T-helper 22 cell (primary cell): Measurements from ENCODE around the gene CAMSAP1.

Experiments used
- DNase-seq: peaks from one replicate; pipeline ENCODE4 v3.0.0-alpha.2; 2020; ENCODE audit warnings: low read depth

Gene CAMSAP1

DNA sequence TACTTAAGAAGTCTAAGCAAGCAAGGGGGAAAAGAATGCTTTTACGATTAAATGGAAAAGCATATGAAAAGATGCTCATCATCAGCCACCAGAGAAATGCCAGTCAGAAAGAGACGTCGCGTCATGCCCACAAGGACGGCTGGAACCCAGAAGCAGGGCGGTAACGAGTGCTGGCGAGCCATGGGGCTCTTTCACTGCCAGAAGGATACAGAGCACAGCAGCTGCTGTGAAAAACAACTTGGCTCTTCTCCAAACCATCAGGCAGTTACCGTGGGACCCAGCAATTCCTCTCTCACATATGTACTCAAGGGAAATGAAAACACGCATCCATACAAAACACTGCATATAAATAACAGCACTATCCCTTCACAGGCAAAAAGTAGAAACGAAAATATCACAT lies 95.5 kb downstream of the CAMSAP1 start:
- DNase-seq, result no peak

DNA sequence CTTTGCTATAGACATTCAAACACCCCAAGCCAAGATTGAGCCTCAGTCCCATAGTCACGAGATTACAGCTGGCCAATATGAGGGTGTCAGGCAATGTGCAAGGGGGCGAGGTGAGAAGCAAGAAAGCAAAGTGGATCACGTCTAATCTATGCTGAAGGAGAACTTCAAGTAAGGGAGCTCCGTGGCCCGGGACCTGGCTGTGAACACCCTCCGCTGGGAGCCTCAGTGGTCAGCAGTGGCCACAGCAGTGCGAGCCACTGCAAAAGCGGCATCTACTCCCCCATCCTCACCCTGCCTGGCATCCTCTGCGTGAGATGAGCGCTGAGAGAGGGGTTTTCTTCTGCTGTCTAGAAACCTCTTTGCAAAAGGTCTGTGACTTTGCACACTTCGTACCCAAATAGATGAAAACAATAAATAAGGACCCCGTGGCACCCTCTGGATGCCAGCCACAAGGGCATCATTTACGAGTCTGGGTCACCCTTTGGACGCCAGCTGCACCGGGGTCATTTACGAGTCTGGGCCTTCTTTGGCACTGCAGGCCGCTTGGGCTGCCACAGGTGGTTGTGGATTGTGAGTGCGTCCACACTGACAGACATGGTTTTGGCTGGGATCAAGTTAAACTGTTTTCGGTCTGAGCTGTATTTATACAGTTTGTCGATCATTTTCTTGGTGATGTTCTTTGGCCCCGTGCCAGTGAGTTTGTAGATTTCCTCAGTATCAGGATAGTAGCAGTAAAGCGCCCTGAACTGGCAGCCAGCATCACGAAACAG lies 96.4 kb downstream of the CAMSAP1 start:
- no peak for DNase-seq

DNA sequence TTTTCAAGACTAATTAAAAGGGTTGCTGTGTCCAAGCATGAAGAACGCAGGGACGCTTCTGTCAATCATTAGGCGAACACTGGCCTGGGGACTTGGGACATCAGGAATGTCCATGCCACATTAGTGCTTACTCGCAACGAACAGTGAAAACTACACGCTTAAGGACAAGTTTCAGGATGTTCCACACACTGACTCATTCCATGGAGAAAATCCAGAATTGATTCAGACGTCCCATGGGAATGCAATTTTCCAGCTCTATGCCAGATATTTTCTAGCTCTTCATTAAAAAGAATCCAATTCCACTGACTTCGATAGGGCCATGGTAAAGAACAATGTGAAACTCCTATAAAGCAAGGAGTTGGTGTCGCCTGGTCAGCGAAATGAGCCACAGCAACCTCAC lies 98.2 kb downstream of the CAMSAP1 start:
- no peak for DNase-seq

DNA sequence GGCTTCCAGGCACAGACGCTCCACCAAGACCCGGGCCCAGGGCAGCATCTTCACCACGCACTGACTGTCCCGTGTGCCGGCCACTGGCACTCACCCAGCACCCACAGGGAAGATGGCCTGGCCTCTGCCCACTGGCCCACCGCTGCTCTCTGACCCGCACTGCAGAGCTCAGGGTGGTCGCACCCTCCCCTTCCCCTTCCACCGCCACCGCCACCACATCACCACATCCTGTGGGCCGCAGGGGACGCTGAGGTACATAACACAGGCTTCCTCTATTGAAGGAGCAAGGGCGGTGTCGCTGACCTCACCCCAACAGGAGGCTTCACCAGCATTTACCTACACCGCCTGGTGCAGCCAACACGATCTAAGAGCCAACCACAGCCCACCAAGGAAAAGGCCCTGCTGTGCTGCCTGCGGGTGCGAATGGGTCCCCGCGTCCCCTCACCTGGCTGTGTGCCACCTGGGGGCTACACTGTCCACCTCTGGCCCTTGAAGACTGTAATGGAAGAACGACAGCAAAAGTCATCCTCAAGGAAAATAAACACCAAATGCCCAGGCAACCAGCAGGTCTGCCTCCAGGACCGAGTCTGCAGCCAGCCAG lies 101.8 kb downstream of the CAMSAP1 start:
- DNase-seq, result no peak

DNA sequence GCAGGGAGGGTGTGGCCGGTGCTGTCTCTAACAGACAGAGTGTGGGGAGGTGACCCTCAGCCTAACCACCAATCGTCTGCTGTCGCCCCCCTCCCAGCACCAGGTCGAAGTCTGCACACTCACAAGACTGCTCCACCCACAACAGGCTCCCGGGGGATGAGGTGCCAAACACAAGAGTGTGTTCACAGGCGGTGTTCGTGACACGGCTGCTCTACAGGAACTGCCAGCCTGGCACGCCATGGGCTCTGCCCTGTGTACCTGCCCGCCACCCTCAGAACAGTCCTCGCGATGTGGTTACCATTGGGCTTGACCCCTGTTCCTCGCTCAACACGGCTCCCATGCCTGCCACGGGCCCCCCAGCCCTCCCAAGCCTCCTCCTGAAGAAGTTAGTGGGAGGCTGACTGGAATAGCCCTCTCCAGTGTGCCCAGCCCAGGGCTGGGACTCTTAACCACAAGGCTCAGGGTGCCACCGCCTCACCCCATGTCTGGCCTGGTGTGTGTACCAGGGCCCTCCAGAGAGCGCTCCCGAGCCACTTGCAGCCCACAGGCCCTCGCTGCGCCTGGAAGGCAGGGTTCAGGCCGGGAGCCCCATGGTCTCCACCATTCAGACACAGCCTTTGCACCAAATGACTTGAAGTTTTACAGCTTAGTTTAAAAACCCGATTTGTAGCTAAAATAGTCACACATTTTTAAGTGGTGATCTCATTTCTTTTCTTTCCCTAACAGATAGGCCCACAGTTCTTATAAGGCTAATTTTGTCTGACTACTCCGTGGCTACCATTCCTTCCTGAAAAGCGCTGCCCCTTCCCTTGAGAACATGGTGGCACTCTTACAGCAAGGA lies 102.5 kb downstream of the CAMSAP1 start:
- no peak for DNase-seq

DNA sequence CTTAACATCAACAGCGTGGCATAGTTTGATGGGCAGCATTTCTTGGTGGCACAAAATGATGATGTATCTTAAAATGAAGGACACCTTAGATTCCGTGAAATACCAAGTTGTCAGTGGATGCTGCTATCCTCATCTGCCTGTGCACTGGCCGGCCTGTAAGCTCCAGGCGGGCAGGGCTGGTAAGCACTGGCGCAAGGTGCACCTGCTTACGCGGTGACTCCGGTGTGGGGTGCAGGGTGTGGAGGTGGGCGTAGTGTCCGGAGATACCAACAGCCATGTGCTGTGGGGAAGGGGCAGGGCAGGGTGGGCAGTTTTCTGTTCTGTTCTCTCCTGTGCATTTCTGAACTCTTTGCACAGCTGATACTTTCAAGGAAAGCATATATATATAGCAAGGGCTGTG lies 103.9 kb downstream of the CAMSAP1 start:
- DNase-seq, result no peak

DNA sequence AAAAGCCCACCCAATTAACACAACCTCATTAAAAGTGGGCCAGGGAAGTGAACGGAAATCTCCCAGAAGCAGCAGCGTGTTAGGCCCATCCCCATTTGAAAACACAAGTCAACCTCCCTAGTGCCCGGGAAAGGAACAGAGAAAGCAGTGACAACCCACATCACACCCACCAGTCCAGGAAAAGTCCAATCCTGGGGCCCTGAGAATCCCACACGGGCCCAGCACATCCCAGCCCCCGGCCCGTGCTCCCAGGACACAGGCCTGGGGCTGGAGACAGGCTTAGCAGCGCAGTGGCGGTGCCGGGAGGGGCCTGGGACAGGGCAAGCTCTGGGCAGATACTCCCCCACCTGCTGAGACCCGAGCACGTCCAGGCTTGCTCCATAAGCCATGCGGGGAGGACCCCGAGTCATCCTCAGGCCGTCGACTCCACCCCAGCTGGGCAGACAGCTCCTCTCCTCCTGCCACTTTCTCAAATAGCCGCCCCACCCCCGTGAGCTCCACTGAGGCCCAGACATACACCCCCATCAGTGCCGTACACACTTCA lies 104.4 kb downstream of the CAMSAP1 start:
- no peak for DNase-seq

DNA sequence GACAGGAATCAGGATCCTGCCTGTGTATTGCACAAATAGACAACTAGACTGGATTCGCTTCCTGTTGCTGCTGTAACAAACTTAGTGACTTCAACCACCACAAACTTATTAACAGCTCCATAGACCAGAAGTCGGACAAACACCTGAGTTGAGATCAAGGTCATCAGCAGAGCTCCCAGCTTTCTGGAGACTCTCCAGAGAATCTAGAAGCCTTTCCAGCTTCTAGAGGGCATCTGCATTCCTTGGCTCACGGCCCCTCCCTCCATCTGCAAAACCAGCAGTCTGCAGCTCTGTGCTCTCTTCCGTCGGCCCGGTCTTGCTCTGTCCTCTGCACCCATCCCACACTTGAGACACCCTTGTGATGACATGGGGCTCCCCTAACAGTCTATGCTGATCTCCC lies 106.3 kb downstream of the CAMSAP1 start:
- DNase-seq, result no peak

DNA sequence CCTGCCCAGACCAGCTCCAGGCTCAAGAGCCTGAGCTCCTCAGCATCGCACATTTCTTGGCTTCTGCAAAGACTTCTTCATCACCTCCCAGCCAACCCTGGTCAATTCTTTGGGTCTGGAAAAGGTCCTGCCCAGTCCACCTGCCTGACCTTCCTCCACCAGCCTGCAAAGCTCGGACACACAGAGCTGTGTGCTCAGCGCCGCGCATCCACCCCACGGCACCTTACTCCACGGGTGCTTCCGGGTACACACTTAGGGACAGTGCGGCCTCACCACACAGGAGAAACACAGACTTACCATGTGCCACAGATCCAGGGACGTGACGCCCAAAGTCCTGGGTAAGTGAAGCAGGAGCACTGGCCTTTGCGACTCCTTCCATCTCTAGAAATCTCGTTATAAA lies 108.1 kb downstream of the CAMSAP1 start:
- no peak for DNase-seq

DNA sequence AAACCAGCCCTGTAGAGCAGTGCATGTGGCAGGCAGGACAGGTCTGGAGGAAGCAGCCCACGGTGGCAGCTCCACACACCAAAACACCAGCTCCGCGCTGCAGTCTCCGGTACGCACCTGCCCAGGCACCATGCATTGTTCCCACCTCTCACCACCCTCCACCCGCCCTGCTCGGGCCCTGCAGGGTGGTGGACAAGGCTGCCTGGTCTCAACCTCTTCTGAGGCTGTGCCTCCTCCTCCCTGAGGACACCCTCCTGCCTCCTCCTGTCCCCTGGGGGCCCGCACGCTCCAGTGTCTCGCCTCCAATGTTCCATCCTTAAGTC lies 109.1 kb downstream of the CAMSAP1 start:
- no peak for DNase-seq

DNA sequence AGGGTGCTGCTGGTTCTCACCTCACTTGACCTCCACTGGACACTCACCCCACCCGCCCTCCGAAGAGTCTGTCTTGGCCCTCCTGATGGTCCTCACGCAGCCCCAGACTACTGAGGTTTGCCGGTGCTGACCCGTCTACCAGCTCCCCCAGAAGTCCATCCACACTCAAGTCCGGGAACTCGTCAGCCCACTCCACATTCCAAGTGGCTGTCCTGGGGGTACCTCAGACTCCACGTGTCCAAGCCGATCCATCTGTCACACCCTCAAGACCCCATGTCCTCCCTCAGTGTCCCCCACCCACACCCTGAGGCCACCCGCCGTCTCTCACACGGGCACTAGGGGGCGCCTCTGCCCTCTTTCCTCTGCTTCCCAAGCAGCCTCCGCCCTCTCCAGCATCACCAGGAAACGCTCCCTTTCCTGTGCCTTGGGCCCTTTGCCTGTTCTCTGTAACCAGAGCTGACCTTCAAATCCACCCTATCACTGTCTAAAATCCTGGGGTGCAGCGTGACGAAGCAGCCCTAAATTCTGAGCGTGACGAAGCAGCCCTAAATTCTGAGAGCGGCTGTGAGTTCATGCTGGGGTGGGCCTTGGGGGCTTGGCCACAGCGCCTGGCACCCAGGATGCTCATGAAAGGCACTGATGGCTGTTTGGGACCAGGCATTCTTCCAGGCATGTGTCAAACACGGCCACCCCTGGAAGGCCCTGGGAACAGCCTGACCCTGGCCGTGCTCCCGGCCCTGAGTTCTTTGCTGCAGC lies 109.7 kb downstream of the CAMSAP1 start:
- no peak for DNase-seq

DNA sequence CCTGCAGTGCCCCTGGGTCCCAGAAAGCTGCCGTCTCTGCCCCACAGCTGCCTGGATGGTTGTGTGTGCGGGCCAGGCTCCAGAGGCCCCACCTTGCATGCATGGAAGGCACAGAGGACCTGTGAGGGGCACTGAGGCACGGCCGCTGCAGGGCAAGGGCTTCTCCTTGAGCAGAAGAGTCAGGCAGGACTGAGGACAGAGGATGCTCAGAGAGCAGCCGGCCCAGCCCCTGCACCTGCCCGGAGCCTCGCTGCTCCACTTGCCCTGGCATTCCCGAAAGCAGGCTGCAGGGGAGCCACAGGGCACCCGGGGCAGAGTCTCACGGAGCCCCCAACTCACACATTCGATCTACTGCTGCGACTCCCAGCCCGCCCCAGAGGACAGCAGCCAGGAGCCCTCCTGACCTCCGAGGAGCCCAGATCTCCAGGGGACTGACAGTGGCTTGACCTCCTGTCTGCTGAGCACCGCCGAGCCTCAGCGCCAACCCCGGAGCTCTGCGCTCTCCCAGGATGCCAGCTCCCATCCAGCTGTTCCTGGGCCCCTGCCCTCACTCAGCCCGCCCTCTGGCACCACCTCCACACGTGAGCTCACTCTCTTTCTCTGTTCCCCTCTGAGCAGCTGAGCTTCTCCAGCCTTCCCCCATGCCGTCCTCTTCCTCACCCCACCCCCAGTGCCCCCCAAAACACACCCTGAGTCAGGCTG lies 110.4 kb downstream of the CAMSAP1 start:
- no peak for DNase-seq

DNA sequence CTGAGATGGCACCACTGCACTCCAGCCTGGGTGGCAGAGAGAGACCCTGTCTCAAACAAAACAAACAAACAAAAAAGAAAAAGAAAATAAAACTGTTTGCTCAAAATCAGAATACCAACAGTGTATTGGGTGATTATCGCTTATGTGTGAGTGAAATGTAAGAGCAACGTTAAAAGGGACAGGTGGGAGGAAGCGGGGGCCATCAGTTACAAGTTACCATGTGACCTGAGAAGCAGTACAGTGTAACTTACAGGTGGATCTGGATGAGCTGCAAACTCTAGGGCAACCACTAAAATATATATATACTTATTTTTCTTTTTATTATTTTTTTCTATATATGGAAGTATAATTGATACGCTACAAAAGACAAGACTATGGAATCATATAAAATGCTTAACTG lies 112.0 kb downstream of the CAMSAP1 start:
- no peak for DNase-seq

DNA sequence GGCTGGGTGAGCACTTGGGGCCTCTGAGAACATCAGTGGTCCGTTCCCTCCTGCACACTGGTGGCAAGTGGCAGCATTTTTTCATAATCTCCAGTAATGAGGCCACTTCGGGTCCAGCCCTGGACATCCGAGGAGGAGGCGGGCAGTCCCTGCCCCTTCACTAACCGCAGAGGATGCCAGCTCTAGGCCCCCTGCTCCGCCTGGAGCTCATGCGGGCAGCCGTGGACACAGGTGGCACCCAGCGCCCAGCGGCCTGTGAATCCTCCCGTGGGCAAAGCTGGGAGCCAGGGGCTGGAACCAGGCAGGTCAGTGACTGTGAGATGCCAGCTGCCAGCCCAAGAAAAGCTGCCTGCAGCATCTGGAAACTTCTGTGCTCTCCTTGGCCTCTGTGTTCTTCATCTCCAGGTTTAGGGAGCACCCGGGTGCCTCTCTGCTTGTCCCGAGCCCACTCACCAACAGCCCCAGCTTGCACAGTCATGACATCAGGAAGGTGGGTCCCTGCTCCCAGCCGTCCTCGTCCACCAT lies 112.9 kb downstream of the CAMSAP1 start:
- DNase-seq, result no peak

DNA sequence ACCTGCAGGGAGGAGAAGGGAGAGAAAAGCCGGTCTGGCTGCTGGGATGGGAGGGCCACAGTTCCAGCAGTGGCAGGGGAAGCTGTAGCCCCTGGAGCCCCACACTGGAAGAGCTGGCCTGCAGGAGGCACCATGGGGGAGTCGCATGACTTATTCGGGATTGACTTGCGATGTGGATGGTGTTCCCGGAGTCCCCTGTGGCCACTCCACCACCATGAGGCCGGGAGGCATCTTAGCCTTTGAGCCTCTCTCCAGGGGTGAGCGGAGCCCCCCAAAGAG lies 113.3 kb downstream of the CAMSAP1 start:
- DNase-seq, result no peak

DNA sequence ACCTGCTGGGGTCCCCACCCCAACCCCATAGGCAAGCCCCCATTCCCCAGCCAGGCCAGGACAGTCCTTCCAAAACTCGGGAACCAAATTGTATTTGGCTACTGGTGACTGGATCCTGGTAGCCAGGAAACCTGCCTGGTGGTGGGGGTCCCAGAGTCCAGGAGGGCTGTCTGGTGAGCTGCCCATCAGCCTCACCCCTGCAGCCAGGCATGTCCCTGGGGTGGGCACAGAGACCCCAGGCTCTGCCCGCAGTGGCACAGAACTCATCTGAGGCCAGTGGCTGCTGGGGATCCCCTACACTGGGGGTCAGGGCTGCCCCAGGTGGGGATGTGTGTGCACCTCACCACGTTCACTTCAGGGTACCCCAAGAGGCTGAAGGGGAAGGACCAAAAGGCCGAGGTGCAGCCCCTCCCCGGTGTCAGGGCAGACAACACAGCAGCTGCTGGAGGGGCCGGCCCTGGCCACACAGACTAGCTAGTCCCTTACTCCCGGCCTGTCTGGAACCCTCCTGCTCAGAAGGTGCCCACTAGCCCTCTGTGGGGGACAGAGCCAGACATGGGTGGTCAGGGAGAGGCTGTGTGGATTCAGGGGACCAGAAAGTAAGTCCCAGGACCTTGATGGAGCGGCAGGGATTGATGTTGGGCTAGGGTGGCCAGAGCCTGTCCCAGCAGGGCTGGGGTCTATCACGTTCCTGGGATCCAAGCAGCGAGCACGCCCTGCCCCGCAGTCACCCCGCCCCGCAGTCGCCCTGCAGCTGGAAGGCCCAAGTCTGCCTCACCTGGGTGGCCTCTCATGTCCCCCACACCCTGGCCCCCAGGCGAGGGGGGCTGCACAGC lies 113.9 kb downstream of the CAMSAP1 start:
- no peak for DNase-seq

DNA sequence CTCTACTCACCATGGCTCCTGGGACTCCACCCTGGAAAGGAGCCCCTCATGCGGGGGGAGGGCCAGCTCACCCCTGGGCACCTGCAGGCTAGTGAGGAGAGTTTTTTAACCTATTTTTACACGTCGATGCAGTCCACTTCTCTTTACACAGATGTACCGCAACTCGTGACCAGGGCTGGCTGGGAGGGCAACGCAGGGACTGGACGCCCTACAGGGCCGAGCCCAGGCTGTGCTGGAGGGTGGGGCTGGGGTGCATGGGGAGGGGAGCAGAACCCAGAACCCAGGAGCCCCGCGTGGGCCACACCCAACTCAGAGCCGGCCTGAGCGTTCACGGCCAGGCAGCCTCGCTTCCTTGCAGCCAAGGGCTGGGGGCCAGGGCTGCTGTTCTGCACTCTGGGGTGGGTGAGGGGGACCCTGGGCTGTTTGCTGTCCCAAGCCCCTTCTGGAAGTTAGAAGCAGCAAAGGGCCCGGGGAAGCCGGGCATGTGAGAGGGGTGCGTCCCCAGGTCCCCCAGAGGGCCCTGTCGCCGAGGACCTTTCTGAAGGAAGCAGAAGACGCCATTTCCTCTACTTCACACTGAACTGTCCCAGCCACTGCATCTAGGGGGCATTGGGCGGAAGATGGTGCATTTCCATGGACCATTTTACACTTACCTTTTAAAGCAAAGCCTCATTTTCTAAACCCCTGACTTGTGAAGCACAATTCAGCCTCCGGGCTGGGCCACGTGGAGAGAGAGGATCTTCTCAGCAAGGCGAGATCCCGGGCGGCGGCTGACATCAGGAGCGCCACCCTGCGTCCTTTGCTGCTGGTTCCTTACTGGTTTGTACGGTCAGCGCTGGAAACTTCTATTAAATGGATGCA lies 114.8 kb downstream of the CAMSAP1 start:
- no peak for DNase-seq

DNA sequence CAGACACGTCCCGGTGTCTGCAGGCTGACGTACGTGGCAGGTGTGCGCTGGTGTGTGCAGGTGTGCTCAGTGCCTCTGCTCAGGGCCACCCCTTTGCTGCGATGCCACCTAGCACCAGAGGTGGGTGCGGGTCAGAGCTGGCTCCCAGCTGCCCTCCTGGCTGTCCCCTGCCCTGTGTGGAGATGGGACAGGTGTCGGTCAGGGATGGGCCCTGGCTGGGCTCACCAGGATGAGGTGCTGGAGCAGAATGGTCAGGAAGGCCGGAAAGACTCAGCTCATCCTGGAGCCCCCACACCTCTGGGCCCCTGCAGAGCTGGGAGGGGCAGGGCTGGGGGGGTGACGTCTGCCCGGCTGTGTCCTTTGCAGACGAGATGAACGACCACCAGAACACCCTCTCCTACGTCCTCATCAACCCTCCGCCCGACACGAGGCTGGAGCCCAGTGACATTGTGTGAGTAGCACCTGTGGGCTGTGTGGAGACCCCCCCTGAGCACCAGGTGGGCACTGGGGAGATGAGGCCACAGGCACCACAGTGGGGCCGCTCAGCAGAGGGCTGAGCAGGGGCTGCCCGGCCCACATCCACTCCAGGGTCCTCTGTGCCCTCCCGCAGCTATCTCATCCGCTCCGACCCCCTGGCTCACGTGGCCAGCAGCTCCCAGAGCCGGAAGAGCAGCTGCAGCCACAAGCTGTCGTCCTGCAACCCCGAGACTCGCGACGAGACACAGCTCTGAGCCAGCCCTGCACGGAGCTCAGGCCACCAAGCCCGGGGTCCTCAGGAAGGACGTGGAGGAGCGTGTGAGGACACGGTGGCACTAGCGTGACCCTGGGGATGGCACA lies 115.7 kb downstream of the CAMSAP1 start:
- no peak for DNase-seq

DNA sequence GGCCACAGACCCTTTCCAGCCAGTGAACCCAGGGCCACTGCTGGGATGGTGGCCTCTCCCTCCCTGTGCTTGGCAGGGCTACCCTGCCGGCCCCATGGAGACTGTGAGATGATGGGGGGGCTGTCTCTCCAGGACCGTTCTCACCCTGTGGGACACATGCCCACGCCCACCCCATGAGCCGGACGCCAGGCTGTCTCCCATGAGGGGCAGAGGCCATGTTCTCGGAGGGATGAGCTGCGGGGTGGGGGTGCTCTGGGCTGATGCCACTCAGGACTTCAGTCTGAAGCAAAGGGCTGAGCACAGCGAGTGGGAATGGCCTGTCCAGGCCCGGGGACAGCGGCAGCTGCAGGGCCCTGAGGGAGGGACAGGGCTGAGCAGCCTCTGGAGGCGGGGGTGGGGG lies 116.5 kb downstream of the CAMSAP1 start:
- DNase-seq, result no peak
